ENCODE data around the gene NT5DC3. TPM values are rescaled to one million over a fixed set of nuclear protein-coding genes. Genes with fewer than 3 reads are reported as not detected.

NT5DC3 gene
- total and polyA plus RNA-seq, 2 of the 13 experiments (the other 11 are each of a cell fraction or from before 2014, with no cell fraction given), result 3.2 to 6.6 TPM

GRCh38 chr12:103852498-103852997, 11.5 kb upstream of the NT5DC3 start:
- FAIRE-seq (no peak), ATAC-seq (peak; percentile 64), DNase-seq (ENCODE audit: low spot score) (peak; percentile 75)
- intact Hi-C loops (cut with micrococcal nuclease; ENCODE audit: unreplicated experiment), result no loop called here
- BruUV-seq (replicated peaks), result no TSS peak
- Histone ChIP-seq H3K4me1 (ENCODE audit: insufficient read depth, low read length) (peaks cover 78% of the 10 kb centered on the region), H3K27me3 (ENCODE audit: control insufficient read depth in 1 of 2, insufficient read depth in 2 of 2, low read length in 2 of 2) (peaks cover 0 to 7% of the 10 kb centered on the region in 2 experiments; a peak in 1 of 5 replicates), H3K79me2 (ENCODE audit: insufficient read depth, low read length) (no peaks in the 10 kb centered on the region), H3K9me3 (ENCODE audit: low read length) (no peaks in the 10 kb centered on the region), H3K36me3 (replicated peaks in 1 of 2; ENCODE audit: control insufficient read depth in 1 of 2, insufficient read depth in 2 of 2, low read length in 2 of 2) (no peaks in the 10 kb centered on the region), H2AFZ (ENCODE audit: low read length) (no peak overlapping the region), H3K27ac (ENCODE audit: extremely low read length, insufficient read depth, low read length) (no peak overlapping the region), H3K4me3 (replicated peaks in 1 of 3; ENCODE audit: insufficient read depth in 1 of 3, low read depth in 2 of 3, low read length in 3 of 3) (no peak overlapping the region), H3K9ac (ENCODE audit: insufficient read depth, low read depth, low read length) (no peak overlapping the region), H3K4me2 (ENCODE audit: low read depth, low read length) (no peak overlapping the region; the same call in 1 of the 2 replicates), H4K20me1 (ENCODE audit: insufficient read depth, low read length) (no peaks in the 10 kb centered on the region)
- CTCF ChIA-PET (ENCODE audit: low intra/inter-chr PET ratio, low total read pairs), result no interaction called here
- in situ Hi-C loops (cut with HindIII; ENCODE audit: extremely low pct_ligation_motif_present, low pct_unique_long_range_greater_than_20kb), result no loop called here
- 0% methylated on average over 3 of the region's 3 CpGs for WGBS (ENCODE audit: low lambda C conversion rate)
- POLR2A ChIA-PET, result no interaction called here
- TF ChIP-seq KIAA2018 (CRISPR knock-in tag; IDR thresholded peaks at IDR 0.05; ENCODE audit: borderline replicate concordance) (no peak), PHF21A (CRISPR knock-in tag; IDR thresholded peaks at IDR 0.05) (no peak), ZBTB8A (CRISPR knock-in tag; IDR thresholded peaks at IDR 0.05; ENCODE audit: borderline replicate concordance, low read depth) (no peak), TERF1 (CRISPR knock-in tag; IDR thresholded peaks at IDR 0.05) (no peak), ASH2L (IDR thresholded peaks at IDR 0.05; ENCODE audit: insufficient read length, low read depth, low read length) (no peak), RFX3 (CRISPR knock-in tag; IDR thresholded peaks at IDR 0.05) (peak; percentile 66), SUZ12 (IDR thresholded peaks at IDR 0.05; ENCODE audit: low read depth, low read length) (no peak), HHEX (CRISPR knock-in tag; IDR thresholded peaks at IDR 0.05) (no peak), GTF2F1 (IDR thresholded peaks at IDR 0.05; ENCODE audit: low read length) (no peak), PITX1 (CRISPR knock-in tag; IDR thresholded peaks at IDR 0.05) (0 out of 2 replicates have a peak, but pooled peaks have one; percentile 15), MXI1 (IDR thresholded peaks at IDR 0.05; ENCODE audit: borderline replicate concordance, low read depth, low read length) (0 out of 3 replicates have a peak, but pooled peaks have one; percentile 6), ZNF432 (CRISPR knock-in tag; IDR thresholded peaks at IDR 0.05; ENCODE audit: borderline replicate concordance) (no peak), GATA4 (IDR thresholded peaks at IDR 0.05; ENCODE audit: borderline replicate concordance, low read depth) (no peak), HOXA7 (CRISPR knock-in tag; IDR thresholded peaks at IDR 0.05) (no peak)

Measured in HepG2 (cell line).